GM12878 (cell line): ENCODE data around the gene P2RY10. TPM values are rescaled to one million over a fixed set of nuclear protein-coding genes. Genes with fewer than 3 reads are reported as not detected.
"Not testable (repeated sequence)": the region's sequence is repeated elsewhere in the genome, so short reads cannot be mapped to it uniquely, and the experiment has no call there.

ENCODE experiments used
- ATAC-seq: fragments of 200-7000 bp; cut with Tn5 transposase; 3 replicates; pipeline ENCODE4 v1.9.1; 2020; ENCODE audit warnings: mild to moderate bottlenecking, moderate library complexity
- BruUV-seq: library from RNA; stranded (reverse); fragments of 400-500 nt; replicated peaks from 2 replicates; lab custom pipeline; 2021; lab: Mats Ljungman, UMichigan
- CTCF ChIA-PET: fragments of 300-600 bp; sonication (Branson Sonifier 250); formaldehyde crosslinking; extraction: SDS; loops from one replicate; lab custom pipeline; 2021; ENCODE audit warnings: inconsistent platforms; lab: Yijun Ruan, JAX
- POLR2A ChIA-PET: fragments of 350-600 bp; formaldehyde crosslinking; extraction: SDS; loops from one replicate; lab custom pipeline; 2021; ENCODE audit warnings: inconsistent platforms; lab: Charles Lee
- RAD21 ChIA-PET: fragments of 300-600 bp; sonication (Branson Sonifier 250); formaldehyde crosslinking; loops from one replicate; lab custom pipeline; 2023; ENCODE audit warnings: antibody characterized with exemption; ENCODE audit not compliant: unreplicated experiment; lab: Charles Lee
- SMC1A ChIA-PET: fragments of 300-600 bp; sonication (Branson Sonifier 250); formaldehyde crosslinking; loops from one replicate; lab custom pipeline; 2023; ENCODE audit not compliant: unreplicated experiment, uncharacterized antibody; lab: Charles Lee
- DNase-seq: peaks from one replicate; pipeline ENCODE4 v3.0.0-alpha.2; 2011; ENCODE audit warnings: low read depth, low spot score
- FAIRE-seq: peaks from 3 replicates; lab custom pipeline; 2011; peaks lifted over from hg19 to GRCh38; lab: Jason Lieb, UNC
- H2AFZ ChIP-seq: 2 replicates; pipeline ENCODE4 v1.6.0; 2011; ENCODE audit warnings: low read depth, low read length, control low read depth; ENCODE audit not compliant: control insufficient read depth
- H3K27ac ChIP-seq: 2 replicates; pipeline ENCODE4 v1.5.1; 2011; ENCODE audit warnings: control low read depth; ENCODE audit not compliant: control insufficient read depth, insufficient read depth
- H3K27me3 ChIP-seq, 2 experiments: replicated peaks in 1 of 2; 2 replicates each; pipeline versions ENCODE4 v1.6.0 to v1.6.1; 2011; ENCODE audit warnings: low read length in 1 of 2; ENCODE audit not compliant: control insufficient read depth in 2 of 2, insufficient read depth in 2 of 2
- H3K36me3 ChIP-seq, 2 experiments: 2 replicates each; pipeline ENCODE4 v1.5.1; 2011; ENCODE audit warnings: low read length in 1 of 2; ENCODE audit not compliant: control insufficient read depth in 2 of 2, insufficient read depth in 2 of 2
- H3K4me1 ChIP-seq: 2 replicates; pipeline ENCODE4 v1.6.1; 2011; ENCODE audit warnings: mild to moderate bottlenecking, low read length, moderate library complexity, mixed read lengths; ENCODE audit not compliant: control insufficient read depth, insufficient read depth
- H3K4me2 ChIP-seq: 2 replicates; pipeline ENCODE4 v1.6.0; 2011; ENCODE audit warnings: control low read depth; ENCODE audit not compliant: control insufficient read depth, insufficient read depth
- H3K4me3 ChIP-seq: fragments of 200-600 bp; sonication (generic); 2 replicates; pipeline ENCODE4 v1.5.1; 2016
- H3K79me2 ChIP-seq: 2 replicates; pipeline ENCODE4 v1.6.0; 2011; ENCODE audit warnings: low read length; ENCODE audit not compliant: control insufficient read depth, insufficient read depth
- H3K9ac ChIP-seq: 2 replicates; pipeline ENCODE4 v1.8.0; 2011; ENCODE audit warnings: low read length, control low read depth, mixed read lengths; ENCODE audit not compliant: control insufficient read depth, insufficient read depth
- H3K9me3 ChIP-seq: replicated peaks from 3 replicates; pipeline ENCODE4 v1.5.1; 2011; ENCODE audit warnings: mild to moderate bottlenecking, low read length; ENCODE audit not compliant: control insufficient read depth, insufficient read depth
- H4K20me1 ChIP-seq: 2 replicates; pipeline ENCODE4 v1.6.0; 2011; ENCODE audit not compliant: control insufficient read depth, insufficient read depth
- WGBS: methylation state at CpG from one replicate; pipeline ENCODE4 v1.1.6; 2016; ENCODE audit warnings: low lambda C conversion rate; ENCODE audit not compliant: insufficient replicate concordance, insufficient coverage; ENCODE audit errors: missing lambda C conversion rate; 5-methylcytosine and 5-hydroxymethylcytosine counted together
- in situ Hi-C: fragments of 300-500 bp; cut with MboI; formaldehyde crosslinking; loops from 9 replicates; pipeline ENCODE4 v1.14.3; 2018; ENCODE audit warnings: mixed read lengths
- intact Hi-C: fragments of 100-400 bp; cut with micrococcal nuclease; formaldehyde crosslinking; loops from one replicate; pipeline ENCODE4 v1.14.2; 2022; ENCODE audit not compliant: unreplicated experiment
- microRNA-seq: library from miRNA; unstranded; fragments of <30 nt; microRNA quantifications from one replicate; pipeline ENCODE4, GENCODE V29; 2018
- polyA plus RNA-seq, 11 experiments: library from polyadenylated mRNA; depleted of rRNA in 4 of 11; unstranded in 6 of 11; stranded (reverse) in 5 of 11; fragments of >200 nt; fragmentation: Nextera tagmentation in 4 of 11; fragmentation: Illumina TruSeq in 1 of 11; extraction: Ambion mirVana in 4 of 11; extraction: Trizol in 1 of 11; gene quantifications; 1 replicate in 1 of 11; 2 replicates in 10 of 11; pipeline versions ENCODE4 v1.2.1 to v1.2.3, GENCODE V29; 2011 to 2016; ENCODE audit warnings: inconsistent platforms in 2 of 11, missing spikeins in 2 of 11, low read depth in 1 of 11
- total RNA-seq, 4 experiments: library from RNA; depleted of rRNA in 3 of 4; stranded (reverse); fragments of >200 nt in 3 of 4; fragmentation: Illumina TruSeq in 1 of 4; extraction: Trizol in 1 of 4; gene quantifications; 2 replicates each; pipeline versions ENCODE4 v1.2.1 to v1.2.3, GENCODE V29; 2013 to 2021

P2RY10 gene
- total and polyA plus RNA-seq, 10 of the 15 experiments (the other 5 are each of a cell fraction or from before 2014, with no cell fraction given), result 43.8 to 288 (median 72.1) TPM

GRCh38 chrX:79007540-79007939, 62.3 kb downstream of the P2RY10 start:
- DNase-seq, FAIRE-seq, intact Hi-C loops, POLR2A ChIA-PET, H3K36me3 ChIP-seq, CTCF ChIA-PET, H3K9ac ChIP-seq, BruUV-seq, H3K27me3 ChIP-seq, H3K79me2 ChIP-seq, H3K9me3 ChIP-seq, H4K20me1 ChIP-seq, H3K4me2 ChIP-seq, ATAC-seq, H2AFZ ChIP-seq, H3K4me1 ChIP-seq, in situ Hi-C loops, H3K4me3 ChIP-seq, SMC1A ChIA-PET, H3K27ac ChIP-seq, RAD21 ChIA-PET: not testable (repeated sequence)
- WGBS, result 100% methylated on average over 1 of the region's 1 CpG

Small RNAs within 50 kb of the gene (microRNA-seq; reads per million reads assigned to microRNA genes)
- not detected for gene MIR4328

Other genes starting within 250 kb of the P2RY10 start
- gene LPAR4, start 197.7 kb upstream of the P2RY10 start, total RNA-seq (2014; rRNA removed), result 0.05 TPM in 1 of 2 replicates, not detected in the other
- not detected in 2 replicates for gene LPAR4, start 197.7 kb upstream of the P2RY10 start, total RNA-seq (2014; rRNA removed; fragmentation: Illumina TruSeq; extraction: Trizol)
- gene LPAR4, start 197.7 kb upstream of the P2RY10 start, total RNA-seq (2021), result not detected in 2 replicates
- gene LPAR4, start 197.7 kb upstream of the P2RY10 start, polyA plus RNA-seq (2011; rRNA removed), result 0.10 and 0.26 TPM in 2 replicates
- 0.06 and 0.29 TPM in 2 replicates for gene LPAR4, start 197.7 kb upstream of the P2RY10 start, polyA plus RNA-seq (2014; fragmentation: Illumina TruSeq; extraction: Trizol)
- under 1 TPM in 1 of 2 experiments, not detected in 1; 0.05 TPM for gene LPAR4, start 197.7 kb upstream of the P2RY10 start, polyA plus RNA-seq (2014; fragmentation: Nextera tagmentation; extraction: Ambion mirVana)
- not detected in 2 replicates for gene LPAR4, start 197.7 kb upstream of the P2RY10 start, polyA plus RNA-seq (2014; rRNA removed)
- gene LPAR4, start 197.7 kb upstream of the P2RY10 start, polyA plus RNA-seq (2016; fragmentation: Nextera tagmentation; extraction: Ambion mirVana), result not detected
- gene GPR174, start 199.3 kb downstream of the P2RY10 start, total RNA-seq (2014; rRNA removed), result 6.6 and 7.7 TPM in 2 replicates
- 6.4 and 7.4 TPM in 2 replicates for gene GPR174, start 199.3 kb downstream of the P2RY10 start, total RNA-seq (2014; rRNA removed; fragmentation: Illumina TruSeq; extraction: Trizol)
- gene GPR174, start 199.3 kb downstream of the P2RY10 start, total RNA-seq (2021), result 5.5 and 5.7 TPM in 2 replicates
- 116 and 118 TPM in 2 replicates for gene GPR174, start 199.3 kb downstream of the P2RY10 start, polyA plus RNA-seq (2011; rRNA removed)
- 6.8 and 7.4 TPM in 2 replicates for gene GPR174, start 199.3 kb downstream of the P2RY10 start, polyA plus RNA-seq (2014; fragmentation: Illumina TruSeq; extraction: Trizol)
- 1 to 10 TPM; 1.2 to 1.3 TPM for gene GPR174, start 199.3 kb downstream of the P2RY10 start, polyA plus RNA-seq (2014; fragmentation: Nextera tagmentation; extraction: Ambion mirVana)
- gene GPR174, start 199.3 kb downstream of the P2RY10 start, polyA plus RNA-seq (2014; rRNA removed), result 4.1 and 5.2 TPM in 2 replicates
- gene GPR174, start 199.3 kb downstream of the P2RY10 start, polyA plus RNA-seq (2016; fragmentation: Nextera tagmentation; extraction: Ambion mirVana), result 1 to 10 TPM; 2.5 to 2.9 TPM